ENCODE data around the gene AUNIP.

GRCh38 chr1:25802915-25803314 lies 56.3 kb downstream of the AUNIP start:
- TF ChIP-seq MAX (IDR thresholded peaks at IDR 0.05; ENCODE audit: insufficient read depth, insufficient read length): no peak
- no peak for TF ChIP-seq EZH2 (IDR thresholded peaks at IDR 0.05; ENCODE audit: borderline replicate concordance, low read depth, low read length, severe bottlenecking)
- TF ChIP-seq, protein P1, sequence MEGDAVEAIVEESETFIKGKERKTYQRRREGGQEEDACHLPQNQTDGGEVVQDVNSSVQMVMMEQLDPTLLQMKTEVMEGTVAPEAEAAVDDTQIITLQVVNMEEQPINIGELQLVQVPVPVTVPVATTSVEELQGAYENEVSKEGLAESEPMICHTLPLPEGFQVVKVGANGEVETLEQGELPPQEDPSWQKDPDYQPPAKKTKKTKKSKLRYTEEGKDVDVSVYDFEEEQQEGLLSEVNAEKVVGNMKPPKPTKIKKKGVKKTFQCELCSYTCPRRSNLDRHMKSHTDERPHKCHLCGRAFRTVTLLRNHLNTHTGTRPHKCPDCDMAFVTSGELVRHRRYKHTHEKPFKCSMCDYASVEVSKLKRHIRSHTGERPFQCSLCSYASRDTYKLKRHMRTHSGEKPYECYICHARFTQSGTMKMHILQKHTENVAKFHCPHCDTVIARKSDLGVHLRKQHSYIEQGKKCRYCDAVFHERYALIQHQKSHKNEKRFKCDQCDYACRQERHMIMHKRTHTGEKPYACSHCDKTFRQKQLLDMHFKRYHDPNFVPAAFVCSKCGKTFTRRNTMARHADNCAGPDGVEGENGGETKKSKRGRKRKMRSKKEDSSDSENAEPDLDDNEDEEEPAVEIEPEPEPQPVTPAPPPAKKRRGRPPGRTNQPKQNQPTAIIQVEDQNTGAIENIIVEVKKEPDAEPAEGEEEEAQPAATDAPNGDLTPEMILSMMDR (IDR thresholded peaks at IDR 0.05; ENCODE audit: extremely low read depth in 1 of 2, insufficient read depth in 1 of 2, low read depth in 1 of 2, low read length in 2 of 2): no peak
- TF ChIP-seq GATA2 (IDR thresholded peaks at IDR 0.05; ENCODE audit: insufficient read depth, insufficient read length, low read depth, low read length): no peak
- no peak for TF ChIP-seq POLR2AphosphoS5 (IDR thresholded peaks at IDR 0.05; ENCODE audit: insufficient read depth, low read depth, low read length)
- no peak for TF ChIP-seq FOS (IDR thresholded peaks at IDR 0.05; ENCODE audit: borderline replicate concordance, insufficient read depth, low read length)
- TF ChIP-seq POLR2A (IDR thresholded peaks at IDR 0.05; ENCODE audit: low read depth, low read length): no peak
- TF ChIP-seq JUN (IDR thresholded peaks at IDR 0.05; ENCODE audit: borderline replicate concordance, insufficient read depth, insufficient read length, low read depth): no peak
- no peak for TF ChIP-seq MYC (IDR thresholded peaks at IDR 0.05; ENCODE audit: low read depth, low read length)
